Tibial nerve (tissue), 4 donors: ENCODE results near the gene FPGS. TPM values are rescaled to one million over a fixed set of nuclear protein-coding genes. Genes with fewer than 3 reads are reported as not detected.
A peak's percentile ranks its signal among the peaks of the same experiment; 100 is the strongest.

Experiments
- DNase-seq, 2 donors: peaks; one replicate each; pipeline ENCODE4 v3.0.0-alpha.2; 2019; ENCODE audit warnings: low spot score in 2 of 2
- H3K27ac ChIP-seq, 4 donors: fragments of 200-600 bp; sonication (generic) in 3 of 4; one replicate each; pipeline ENCODE4 v1.5.1; 2017 to 2019; ENCODE audit warnings: mild to moderate bottlenecking in 1 of 4
- H3K27me3 ChIP-seq, 2 donors: fragments of 200-600 bp; sonication (generic) in 1 of 2; one replicate each; pipeline versions ENCODE4 v1.5.1 to v1.6.0; 2017 to 2019
- H3K36me3 ChIP-seq, 3 donors: fragments of 200-600 bp; sonication (generic); one replicate each; pipeline ENCODE4 v1.5.1; 2018 to 2019
- H3K4me1 ChIP-seq, 4 donors: fragments of 200-600 bp; sonication (generic) in 3 of 4; one replicate each; pipeline ENCODE4 v1.5.1; 2017 to 2019
- H3K4me3 ChIP-seq, 4 donors: fragments of 200-600 bp; sonication (generic) in 3 of 4; one replicate each; pipeline ENCODE4 v1.5.1; 2017 to 2019; ENCODE audit warnings: mild to moderate bottlenecking in 1 of 4, moderate library complexity in 1 of 4
- H3K9me3 ChIP-seq, 4 donors: fragments of 200-600 bp; sonication (generic) in 3 of 4; one replicate each; pipeline ENCODE4 v1.5.1; 2017 to 2019
- EP300 ChIP-seq, 2 donors: sonication (generic); formaldehyde crosslinking; IDR thresholded peaks; one replicate each; pipeline ENCODE4 v1.6.1; 2017; ENCODE audit warnings: antibody characterized with exemption in 2 of 2, mild to moderate bottlenecking in 1 of 2
- POLR2A ChIP-seq, 2 donors: fragments of 450-650 bp; IDR thresholded peaks; one replicate each; pipeline ENCODE4 v1.6.1; 2017; ENCODE audit warnings: antibody characterized with exemption in 2 of 2, mild to moderate bottlenecking in 2 of 2, moderate library complexity in 2 of 2
- WGBS, 2 donors: methylation state at CpG; one replicate each; pipeline ENCODE4 v1.1.5; 2018; 5-methylcytosine and 5-hydroxymethylcytosine counted together
- total RNA-seq, 4 donors: library from RNA; depleted of rRNA; stranded (reverse); fragments of >200 nt; gene quantifications; one replicate each; pipeline ENCODE4 v1.1.0, GENCODE V29; 2016
- TF ChIP-seq, protein P1 (sequence below), 5 experiments: fragments of 200-600 bp in 3 of 5; fragments of 450-650 bp in 2 of 5; sonication (generic) in 3 of 5; IDR thresholded peaks; one replicate each; pipeline ENCODE4 v1.5.1; 2016 to 2019; ENCODE audit warnings: antibody characterized with exemption in 5 of 5, mild to moderate bottlenecking in 3 of 5, moderate library complexity in 2 of 5

Gene FPGS
- total RNA-seq, 4 donors from 2014 or later: 136 to 309 (median 143) TPM

DNA sequence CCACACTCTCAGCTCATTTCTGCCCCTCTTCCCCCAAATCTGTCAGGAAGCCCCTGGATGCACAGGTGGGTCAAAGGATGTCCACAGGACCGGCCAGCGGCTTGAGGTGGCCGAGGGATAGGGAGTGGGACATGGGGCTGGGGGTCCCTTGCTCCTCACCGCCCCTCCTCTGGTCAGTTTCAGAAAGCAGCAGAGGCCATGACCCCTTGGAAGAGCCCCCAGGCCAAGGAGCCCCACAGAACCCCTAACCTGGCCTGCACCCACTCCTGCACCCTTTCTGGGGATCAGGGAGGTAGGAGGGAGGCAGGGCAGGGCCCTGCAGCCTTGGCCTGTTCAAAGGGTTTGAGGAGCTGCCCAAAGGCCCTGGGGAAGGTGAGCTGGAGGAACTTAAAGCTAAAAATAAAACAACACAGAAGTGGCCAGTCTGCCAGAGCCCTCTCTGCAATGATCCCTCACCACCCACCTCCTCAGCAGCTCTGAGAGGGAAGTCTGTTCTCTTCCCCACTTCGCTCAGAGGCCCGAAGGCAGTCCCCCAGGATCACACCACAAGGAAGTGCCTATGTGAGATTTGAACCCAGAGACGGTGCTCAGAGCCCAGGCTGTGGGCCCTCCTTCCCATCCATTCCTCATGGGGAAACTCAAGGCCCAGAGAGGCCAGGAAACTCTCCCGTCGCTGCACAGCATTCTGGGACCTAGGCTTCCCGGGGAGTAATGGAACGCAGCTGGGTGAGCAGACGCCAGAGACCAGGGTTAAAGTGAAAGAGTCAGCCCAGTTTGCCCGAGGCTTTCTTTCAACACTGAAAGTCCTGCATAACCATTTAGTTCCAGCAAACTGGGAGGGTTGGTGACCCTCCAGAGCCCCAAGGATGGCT lies 50.9 kb downstream of the FPGS start:
- Histone ChIP-seq H3K27me3 (no peaks in the 10 kb centered on the region), H3K9me3 (no peaks in the 10 kb centered on the region), H3K36me3 (peaks cover 0 to 25% (median 0%) of the 10 kb centered on the region in 3 donors), H3K27ac (peak overlapping the region; percentile 69 to 92 (median 88)), H3K4me1 (peaks cover 0 to 80% (median 37%) of the 10 kb centered on the region in 4 donors), H3K4me3 (peak overlapping the region; percentile 36 to 82 (median 72))
- WGBS, 2 donors: 25 to 26% methylated on average over 13 of the region's 13 CpGs
- TF ChIP-seq EP300 (IDR thresholded peaks at IDR 0.05): no peak
- TF ChIP-seq, protein P1, sequence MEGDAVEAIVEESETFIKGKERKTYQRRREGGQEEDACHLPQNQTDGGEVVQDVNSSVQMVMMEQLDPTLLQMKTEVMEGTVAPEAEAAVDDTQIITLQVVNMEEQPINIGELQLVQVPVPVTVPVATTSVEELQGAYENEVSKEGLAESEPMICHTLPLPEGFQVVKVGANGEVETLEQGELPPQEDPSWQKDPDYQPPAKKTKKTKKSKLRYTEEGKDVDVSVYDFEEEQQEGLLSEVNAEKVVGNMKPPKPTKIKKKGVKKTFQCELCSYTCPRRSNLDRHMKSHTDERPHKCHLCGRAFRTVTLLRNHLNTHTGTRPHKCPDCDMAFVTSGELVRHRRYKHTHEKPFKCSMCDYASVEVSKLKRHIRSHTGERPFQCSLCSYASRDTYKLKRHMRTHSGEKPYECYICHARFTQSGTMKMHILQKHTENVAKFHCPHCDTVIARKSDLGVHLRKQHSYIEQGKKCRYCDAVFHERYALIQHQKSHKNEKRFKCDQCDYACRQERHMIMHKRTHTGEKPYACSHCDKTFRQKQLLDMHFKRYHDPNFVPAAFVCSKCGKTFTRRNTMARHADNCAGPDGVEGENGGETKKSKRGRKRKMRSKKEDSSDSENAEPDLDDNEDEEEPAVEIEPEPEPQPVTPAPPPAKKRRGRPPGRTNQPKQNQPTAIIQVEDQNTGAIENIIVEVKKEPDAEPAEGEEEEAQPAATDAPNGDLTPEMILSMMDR (IDR thresholded peaks at IDR 0.05): no peak
- no peak for TF ChIP-seq POLR2A (IDR thresholded peaks at IDR 0.05)
- DNase-seq: no peak

DNA sequence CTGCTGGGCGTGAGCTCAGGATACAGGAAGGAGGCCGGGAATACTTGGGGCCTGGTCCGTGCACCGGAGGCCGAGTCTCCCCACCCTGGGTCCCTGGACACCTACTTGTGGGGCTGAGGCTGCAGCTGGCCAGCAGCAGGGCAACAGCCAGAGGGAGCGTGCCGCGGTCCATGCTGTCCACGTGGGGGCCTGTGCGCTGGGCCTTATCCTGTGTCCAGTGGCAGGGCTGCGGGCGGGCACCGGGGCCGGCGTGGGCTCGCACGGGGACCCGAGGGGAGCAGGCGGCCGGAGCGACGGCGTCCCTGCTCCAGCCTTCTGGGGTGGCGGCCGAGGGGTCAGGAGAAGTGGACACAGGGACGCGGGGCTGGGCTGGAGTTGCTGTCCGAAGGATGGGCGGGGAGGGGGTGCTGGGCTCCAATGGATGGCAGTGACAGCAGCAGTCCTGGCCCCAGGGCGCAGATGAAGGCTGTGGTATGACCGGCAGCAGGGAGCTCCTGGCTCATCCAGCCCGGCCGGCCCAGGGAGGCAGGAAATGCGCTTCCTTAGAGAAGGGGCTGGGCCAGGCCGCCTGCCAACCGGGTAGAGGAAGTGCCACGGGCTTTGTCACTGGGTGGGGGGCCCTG lies 51.6 kb downstream of the FPGS start, which contains the start of gene ENG:
TSS of gene ENG (minus strand) at position 475 of the 623 bp plus-strand sequence. CDS start at position 172, 303 bp downstream.
- Histone ChIP-seq H3K9me3 (no peaks in the 10 kb centered on the region), H3K27me3 (no peaks in the 10 kb centered on the region), H3K4me1 (peaks cover 0 to 86% (median 40%) of the 10 kb centered on the region in 4 donors), H3K36me3 (peaks cover 0 to 21% (median 0%) of the 10 kb centered on the region in 3 donors), H3K4me3 (peak within 1 kb of the TSS; percentile 36 to 82 (median 72)), H3K27ac (peak within 1 kb of the TSS; percentile 69 to 92 (median 88))
- peak; percentile 62 to 66 for DNase-seq
- 0 to 1% methylated on average over 23 to 27 of the region's 37 CpGs for WGBS, 2 donors
- TF ChIP-seq POLR2A (IDR thresholded peaks at IDR 0.05) (no peak), EP300 (IDR thresholded peaks at IDR 0.05) (peak in 1 of 2 donors; percentile 45)
- TF ChIP-seq, protein P1 (IDR thresholded peaks at IDR 0.05): peak in 2 of 5 experiments; percentile 28 to 57

DNA sequence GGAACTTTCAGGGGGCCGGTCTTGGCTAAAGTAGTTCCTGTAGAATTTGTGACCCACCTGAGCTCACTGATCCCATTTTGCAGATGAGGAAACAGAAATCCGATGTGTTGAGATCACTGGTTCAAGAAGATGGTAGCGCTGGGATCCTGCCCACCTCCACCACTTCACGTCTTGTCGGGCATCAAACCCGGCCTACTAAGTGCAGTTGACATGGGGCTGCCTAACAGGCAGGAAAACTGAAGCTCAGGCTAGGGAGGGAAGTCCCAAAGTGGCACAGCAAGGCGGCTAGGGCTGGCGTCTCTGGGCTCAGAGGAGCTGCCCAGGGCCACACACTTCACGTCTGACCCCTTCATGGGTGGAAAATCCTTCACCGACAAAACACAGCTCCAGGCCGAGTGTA lies 52.3 kb downstream of the FPGS start:
- WGBS, 2 donors: 63 to 71% methylated on average over 10 to 11 of the region's 11 CpGs
- no peak for TF ChIP-seq EP300 (IDR thresholded peaks at IDR 0.05)
- TF ChIP-seq, protein P1 (IDR thresholded peaks at IDR 0.05): no peak
- TF ChIP-seq POLR2A (IDR thresholded peaks at IDR 0.05): no peak
- Histone ChIP-seq H3K27me3 (no peaks in the 10 kb centered on the region), H3K9me3 (no peaks in the 10 kb centered on the region), H3K4me3 (peak overlapping the region; percentile 36 to 82 (median 72)), H3K4me1 (peaks cover 0 to 89% (median 40%) of the 10 kb centered on the region in 4 donors), H3K36me3 (peaks cover 0 to 15% (median 0%) of the 10 kb centered on the region in 3 donors), H3K27ac (peak overlapping the region; percentile 69 to 92 (median 88))
- no peak for DNase-seq

DNA sequence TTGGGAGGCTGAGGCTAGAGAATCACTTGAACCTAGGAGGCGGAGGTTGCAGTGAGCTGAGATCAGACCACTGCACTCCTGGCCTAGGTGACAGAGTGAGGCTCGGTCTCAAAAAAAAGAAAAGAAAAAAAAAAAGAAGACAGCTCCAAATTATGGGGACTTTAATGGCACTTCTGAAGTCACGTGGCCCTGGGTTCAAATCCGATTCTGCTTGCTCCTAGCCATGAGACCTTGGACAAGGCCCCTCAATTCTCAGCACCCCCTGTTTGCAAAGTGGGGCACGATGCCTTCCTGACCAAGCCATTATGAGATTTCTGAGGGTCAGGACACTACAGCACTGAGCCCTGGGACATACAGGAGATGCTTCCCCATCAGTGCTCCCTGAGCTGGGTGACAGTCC lies 52.8 kb downstream of the FPGS start:
- peaks cover 0 to 9% (median 0%) of the 10 kb centered on the region in 3 donors for H3K36me3 ChIP-seq
- H3K4me3 ChIP-seq: no peak overlapping the region
- peak overlapping the region in 2 of 4 donors; percentile 91 to 92 for H3K27ac ChIP-seq
- DNase-seq: no peak
- no peaks in the 10 kb centered on the region for H3K27me3 ChIP-seq
- peaks cover 0 to 94% (median 38%) of the 10 kb centered on the region in 4 donors for H3K4me1 ChIP-seq
- TF ChIP-seq POLR2A (IDR thresholded peaks at IDR 0.05) (no peak), EP300 (IDR thresholded peaks at IDR 0.05) (no peak)
- TF ChIP-seq, protein P1 (IDR thresholded peaks at IDR 0.05): no peak
- 92 to 93% methylated on average over 5 of the region's 5 CpGs for whole genome bisulfite sequencing, 2 donors
- H3K9me3 ChIP-seq: no peaks in the 10 kb centered on the region
